Measurements from ENCODE around the gene MPDZ. TPM values are rescaled to one million over a fixed set of nuclear protein-coding genes. Genes with fewer than 3 reads are reported as not detected.

The MPDZ gene
- total RNA-seq, 4 donors from 2014 or later: 53.7 to 83.5 (median 62.8) TPM

DNA sequence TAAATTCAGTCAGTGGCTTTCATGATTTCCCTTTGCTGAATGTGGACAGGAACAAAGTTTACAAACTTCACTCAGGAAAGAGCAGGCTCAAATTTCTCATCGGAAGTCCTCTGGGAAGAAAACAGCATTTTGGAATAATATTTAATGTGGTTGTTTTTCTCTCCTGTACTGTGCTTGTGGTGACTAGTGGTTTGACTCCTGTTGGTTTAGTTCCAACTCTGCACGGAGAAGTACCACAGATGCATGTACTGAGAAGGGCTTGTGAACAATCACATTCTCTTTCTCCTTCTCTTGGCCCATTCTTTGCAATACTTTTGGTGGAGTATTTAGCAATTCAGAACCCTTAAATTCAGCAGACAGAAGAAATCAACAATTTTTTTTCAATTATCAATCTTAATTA, 13.3 kb downstream of the MPDZ start:
- no peaks in the 10 kb centered on the region for H3K9me3 ChIP-seq
- peaks cover 0 to 52% (median 3%) of the 10 kb centered on the region in 4 donors for H3K4me1 ChIP-seq
- DNase-seq (ENCODE audit: low spot score in 2 of 2): no peak
- H3K27me3 ChIP-seq: no peaks in the 10 kb centered on the region
- H3K27ac ChIP-seq: peak overlapping the region in 2 of 4 donors; percentile 37 to 52
- H3K36me3 ChIP-seq: no peaks in the 10 kb centered on the region
- no peak overlapping the region for H3K4me3 ChIP-seq
- no peak for TF ChIP-seq EP300 (IDR thresholded peaks at IDR 0.05)
- WGBS, 2 donors: 12 to 15% methylated on average over 2 of the region's 2 CpGs

DNA sequence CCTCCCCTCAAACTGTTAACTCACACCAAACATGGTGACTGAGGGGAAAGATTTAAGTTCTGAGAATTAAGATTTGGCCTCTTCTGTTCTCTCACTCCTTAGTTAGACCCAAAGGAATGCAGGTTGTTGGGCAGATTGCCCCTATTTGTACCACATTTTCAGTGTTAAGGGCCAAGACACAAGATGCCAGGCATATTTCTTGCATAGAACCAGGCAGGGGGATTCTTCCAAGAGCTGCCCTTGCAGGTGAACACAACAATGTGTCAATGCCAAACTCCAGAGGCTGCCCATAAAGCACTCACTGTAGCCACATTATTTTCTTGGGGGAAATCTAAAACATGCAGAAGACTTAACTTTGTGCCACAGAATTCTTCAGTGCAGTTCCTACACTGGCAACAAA, 14.7 kb downstream of the MPDZ start:
- Histone ChIP-seq H3K27me3 (no peaks in the 10 kb centered on the region), H3K27ac (no peak overlapping the region), H3K4me1 (peaks cover 0 to 45% (median 3%) of the 10 kb centered on the region in 4 donors), H3K36me3 (no peaks in the 10 kb centered on the region), H3K4me3 (no peak overlapping the region), H3K9me3 (no peaks in the 10 kb centered on the region)
- DNase-seq (ENCODE audit: low spot score in 2 of 2): no peak
- TF ChIP-seq POLR2A (IDR thresholded peaks at IDR 0.05): no peak
- TF ChIP-seq, protein P1, sequence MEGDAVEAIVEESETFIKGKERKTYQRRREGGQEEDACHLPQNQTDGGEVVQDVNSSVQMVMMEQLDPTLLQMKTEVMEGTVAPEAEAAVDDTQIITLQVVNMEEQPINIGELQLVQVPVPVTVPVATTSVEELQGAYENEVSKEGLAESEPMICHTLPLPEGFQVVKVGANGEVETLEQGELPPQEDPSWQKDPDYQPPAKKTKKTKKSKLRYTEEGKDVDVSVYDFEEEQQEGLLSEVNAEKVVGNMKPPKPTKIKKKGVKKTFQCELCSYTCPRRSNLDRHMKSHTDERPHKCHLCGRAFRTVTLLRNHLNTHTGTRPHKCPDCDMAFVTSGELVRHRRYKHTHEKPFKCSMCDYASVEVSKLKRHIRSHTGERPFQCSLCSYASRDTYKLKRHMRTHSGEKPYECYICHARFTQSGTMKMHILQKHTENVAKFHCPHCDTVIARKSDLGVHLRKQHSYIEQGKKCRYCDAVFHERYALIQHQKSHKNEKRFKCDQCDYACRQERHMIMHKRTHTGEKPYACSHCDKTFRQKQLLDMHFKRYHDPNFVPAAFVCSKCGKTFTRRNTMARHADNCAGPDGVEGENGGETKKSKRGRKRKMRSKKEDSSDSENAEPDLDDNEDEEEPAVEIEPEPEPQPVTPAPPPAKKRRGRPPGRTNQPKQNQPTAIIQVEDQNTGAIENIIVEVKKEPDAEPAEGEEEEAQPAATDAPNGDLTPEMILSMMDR (IDR thresholded peaks at IDR 0.05): no peak
- TF ChIP-seq EP300 (IDR thresholded peaks at IDR 0.05): no peak

DNA sequence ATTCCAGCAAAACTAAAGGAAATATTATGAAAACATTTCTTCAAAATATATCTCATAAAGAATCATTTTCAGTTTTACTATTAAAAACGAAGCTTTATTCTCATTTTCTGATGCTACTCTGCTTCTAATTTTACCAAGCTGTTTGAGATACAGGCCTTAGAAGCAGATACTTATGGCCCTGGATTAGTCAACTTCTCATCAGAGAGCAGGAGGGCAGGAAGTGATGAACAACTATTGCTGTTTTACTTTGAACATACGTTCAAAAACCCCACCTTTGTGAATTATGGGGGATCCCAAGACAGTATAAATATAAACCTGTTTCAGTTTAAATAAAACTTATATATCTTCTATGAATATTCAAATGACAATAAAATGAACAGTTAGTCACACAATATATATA, 16.0 kb downstream of the MPDZ start:
- WGBS, 2 donors: 67 to 69% methylated on average over 2 of the region's 2 CpGs
- Histone ChIP-seq H3K27ac (no peak overlapping the region), H3K4me1 (peaks cover 0 to 35% (median 3%) of the 10 kb centered on the region in 4 donors), H3K9me3 (no peaks in the 10 kb centered on the region), H3K27me3 (no peaks in the 10 kb centered on the region), H3K4me3 (no peak overlapping the region), H3K36me3 (no peaks in the 10 kb centered on the region)
- TF ChIP-seq, protein P1 (IDR thresholded peaks at IDR 0.05): no peak
- TF ChIP-seq EP300 (IDR thresholded peaks at IDR 0.05) (no peak), POLR2A (IDR thresholded peaks at IDR 0.05) (no peak)
- no peak for DNase-seq (ENCODE audit: low spot score in 2 of 2)

DNA sequence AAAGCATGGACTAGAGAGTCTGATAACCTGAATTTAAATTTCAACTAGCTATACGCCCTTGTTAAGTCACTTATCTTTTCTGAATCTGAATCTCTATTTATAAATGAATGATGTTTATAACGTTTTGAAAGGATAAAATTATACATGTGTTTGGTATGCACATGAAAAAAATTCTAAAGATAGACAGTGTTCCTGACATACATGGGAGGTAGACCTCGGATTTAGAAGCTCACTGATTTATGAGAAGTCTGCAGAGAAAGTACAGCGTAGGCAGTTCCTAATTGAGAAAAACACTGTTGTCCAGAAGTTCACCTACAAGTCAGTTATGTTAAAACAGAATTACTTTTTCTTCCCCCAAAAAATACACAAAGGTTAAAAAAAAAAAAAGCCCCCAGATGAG, 26.6 kb downstream of the MPDZ start:
- DNase-seq (ENCODE audit: low spot score in 2 of 2): no peak
- Histone ChIP-seq H3K4me1 (no peaks in the 10 kb centered on the region), H3K27me3 (no peaks in the 10 kb centered on the region), H3K9me3 (peaks cover 0 to 5% (median 0%) of the 10 kb centered on the region in 4 donors), H3K36me3 (peaks cover 0 to 9% (median 0%) of the 10 kb centered on the region in 3 donors), H3K27ac (no peak overlapping the region), H3K4me3 (no peak overlapping the region)
- 68 to 74% methylated on average over 4 of the region's 4 CpGs for WGBS, 2 donors
- TF ChIP-seq EP300 (IDR thresholded peaks at IDR 0.05) (no peak), POLR2A (IDR thresholded peaks at IDR 0.05) (no peak)
- TF ChIP-seq, protein P1 (IDR thresholded peaks at IDR 0.05): no peak

DNA sequence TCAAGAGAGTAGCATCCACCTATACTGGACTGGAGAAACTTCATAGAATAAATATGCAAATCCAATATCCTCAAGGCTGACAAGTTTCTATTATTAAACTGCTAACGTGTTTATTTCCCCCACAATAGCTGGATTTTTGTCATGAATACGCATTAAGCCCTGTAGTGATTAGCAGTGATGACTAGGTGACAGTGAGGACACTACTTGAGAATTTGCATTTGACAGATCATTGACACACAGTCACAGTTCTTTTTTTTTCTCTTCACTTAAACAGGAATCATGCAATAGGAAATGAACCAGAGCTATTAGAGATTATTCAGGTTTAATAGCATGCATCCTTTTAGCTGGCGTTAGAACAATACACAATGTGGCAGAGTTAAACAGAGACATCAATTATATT, 35.3 kb downstream of the MPDZ start:
- no peak for DNase-seq (ENCODE audit: low spot score in 2 of 2)
- 86 to 88% methylated on average over 3 of the region's 3 CpGs for WGBS, 2 donors
- H3K27me3 ChIP-seq: no peaks in the 10 kb centered on the region
- no peaks in the 10 kb centered on the region for H3K4me1 ChIP-seq
- H3K9me3 ChIP-seq: no peaks in the 10 kb centered on the region
- peaks cover 0 to 30% (median 0%) of the 10 kb centered on the region in 3 donors for H3K36me3 ChIP-seq
- H3K27ac ChIP-seq: no peak overlapping the region
- TF ChIP-seq EP300 (IDR thresholded peaks at IDR 0.05) (no peak), POLR2A (IDR thresholded peaks at IDR 0.05) (no peak)
- TF ChIP-seq, protein P1 (IDR thresholded peaks at IDR 0.05): no peak
- no peak overlapping the region for H3K4me3 ChIP-seq

DNA sequence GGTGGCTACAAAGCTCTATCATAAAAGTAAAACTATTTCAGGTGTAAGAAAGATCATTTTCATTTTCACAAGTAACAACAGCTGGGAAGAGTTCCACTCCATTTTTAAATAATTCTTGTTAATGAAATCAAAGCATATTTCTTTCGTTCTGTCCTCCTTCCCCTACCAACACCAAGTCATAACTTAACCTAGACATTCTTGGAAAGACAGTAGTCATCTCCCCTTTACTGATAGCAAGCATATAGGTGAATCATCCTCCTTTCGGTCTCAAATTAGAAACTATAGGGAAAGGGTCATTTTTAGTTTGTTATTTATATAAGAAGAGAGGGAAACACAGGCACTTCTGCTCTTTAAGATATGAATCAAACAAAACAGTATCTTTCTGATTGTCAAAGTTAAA, 38.2 kb downstream of the MPDZ start:
- H3K4me1 ChIP-seq: no peaks in the 10 kb centered on the region
- H3K36me3 ChIP-seq: peaks cover 0 to 38% (median 0%) of the 10 kb centered on the region in 3 donors
- TF ChIP-seq, protein P1 (IDR thresholded peaks at IDR 0.05): no peak
- TF ChIP-seq POLR2A (IDR thresholded peaks at IDR 0.05): no peak
- no peaks in the 10 kb centered on the region for H3K9me3 ChIP-seq
- H3K4me3 ChIP-seq: no peak overlapping the region
- WGBS, 2 donors: 90 to 95% methylated on average over 2 of the region's 2 CpGs
- no peak for DNase-seq (ENCODE audit: low spot score in 2 of 2)
- H3K27ac ChIP-seq: no peak overlapping the region
- H3K27me3 ChIP-seq: no peaks in the 10 kb centered on the region
